Endothelial cell (in vitro differentiated cells): ENCODE results near the gene ISM1. TPM values are rescaled to one million over a fixed set of nuclear protein-coding genes. Genes with fewer than 3 reads are reported as not detected.

Experiments
- DNase-seq: peaks from one replicate; pipeline ENCODE4 v3.0.0; 2021; ENCODE audit warnings: low spot score
- H3K27ac Mint-ChIP-seq: one replicate; pipeline ENCODE4 v1.8.0; 2021; ENCODE audit warnings: mixed read lengths, inconsistent platforms; ENCODE audit not compliant: unreplicated experiment
- H3K27me3 Mint-ChIP-seq: one replicate; pipeline ENCODE4 v1.8.0; 2021; ENCODE audit warnings: mild to moderate bottlenecking, moderate library complexity, mixed read lengths, inconsistent platforms; ENCODE audit not compliant: unreplicated experiment
- H3K36me3 Mint-ChIP-seq: one replicate; pipeline ENCODE4 v1.8.0; 2021; ENCODE audit warnings: mild to moderate bottlenecking, low read depth, mixed read lengths, inconsistent platforms; ENCODE audit not compliant: unreplicated experiment
- H3K4me1 Mint-ChIP-seq: one replicate; pipeline ENCODE4 v1.8.0; 2021; ENCODE audit warnings: mild to moderate bottlenecking, mixed read lengths, inconsistent platforms; ENCODE audit not compliant: unreplicated experiment
- H3K4me3 Mint-ChIP-seq: one replicate; pipeline ENCODE4 v1.8.0; 2021; ENCODE audit warnings: mild to moderate bottlenecking, mixed read lengths, inconsistent platforms; ENCODE audit not compliant: unreplicated experiment
- H3K9me3 Mint-ChIP-seq: one replicate; pipeline ENCODE4 v1.8.0; 2021; ENCODE audit warnings: mixed read lengths, inconsistent platforms; ENCODE audit not compliant: unreplicated experiment
- total RNA-seq: library from RNA; stranded (reverse); fragmentation: NEBNext Ultra II Directional; extraction: Animal tissue kit (Norgen Biotek cat#: 25700); gene quantifications from one replicate; pipeline ENCODE4 v1.2.1, GENCODE V29; 2021; ENCODE audit not compliant: unreplicated experiment
- TF ChIP-seq, protein P1 (sequence below): fragments of 200-600 bp; sonication (generic); IDR thresholded peaks from one replicate; pipeline ENCODE4 v1.5.0; 2021; ENCODE audit warnings: antibody characterized with exemption; ENCODE audit not compliant: unreplicated experiment

The ISM1 gene
- total RNA-seq, 1 donor from 2014 or later, result 23.8 TPM

DNA sequence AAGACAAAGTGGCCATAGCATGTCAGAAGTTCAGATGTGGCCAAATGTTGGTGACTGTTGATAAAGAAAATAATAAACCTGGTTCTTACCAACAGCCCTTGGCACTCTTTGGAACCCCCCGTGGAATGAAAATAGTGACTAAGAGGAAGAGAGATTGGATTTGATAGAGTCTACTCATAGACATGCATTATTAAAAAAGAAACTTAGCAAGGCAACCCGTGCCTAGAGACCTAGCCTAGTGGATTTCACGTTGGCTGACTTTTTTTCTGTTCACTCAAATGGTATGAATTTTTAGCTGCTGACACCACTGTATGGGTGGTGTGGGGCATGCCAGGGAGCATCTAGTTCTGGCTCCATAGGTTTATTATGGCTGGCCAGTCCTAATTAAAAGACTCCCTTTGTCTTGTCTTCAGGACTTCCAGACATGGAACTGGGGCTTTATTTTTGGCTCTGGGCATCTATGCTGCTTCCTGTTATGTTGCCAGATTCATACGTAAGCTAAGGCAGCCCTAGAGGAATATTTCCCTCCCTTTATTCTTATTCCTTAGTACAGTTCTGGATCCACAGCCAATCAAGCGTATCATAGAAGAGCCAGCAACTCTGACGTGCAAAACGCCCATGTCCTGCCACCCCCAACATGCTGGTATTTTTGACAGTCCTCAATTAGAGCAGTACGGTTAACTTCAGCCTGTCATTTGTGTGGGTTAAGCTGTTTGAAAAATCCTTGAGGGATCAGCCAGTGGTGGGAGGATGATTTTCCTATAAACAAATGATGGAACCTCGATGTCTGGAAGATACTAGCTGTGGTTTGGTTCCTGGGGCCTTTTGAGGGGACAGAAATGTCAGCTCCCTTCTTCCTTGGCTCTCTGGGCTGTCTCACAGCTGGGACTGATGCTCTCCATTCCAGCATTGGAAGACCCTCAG lies 127.5 kb downstream of the ISM1 start:
- TF ChIP-seq, protein P1, sequence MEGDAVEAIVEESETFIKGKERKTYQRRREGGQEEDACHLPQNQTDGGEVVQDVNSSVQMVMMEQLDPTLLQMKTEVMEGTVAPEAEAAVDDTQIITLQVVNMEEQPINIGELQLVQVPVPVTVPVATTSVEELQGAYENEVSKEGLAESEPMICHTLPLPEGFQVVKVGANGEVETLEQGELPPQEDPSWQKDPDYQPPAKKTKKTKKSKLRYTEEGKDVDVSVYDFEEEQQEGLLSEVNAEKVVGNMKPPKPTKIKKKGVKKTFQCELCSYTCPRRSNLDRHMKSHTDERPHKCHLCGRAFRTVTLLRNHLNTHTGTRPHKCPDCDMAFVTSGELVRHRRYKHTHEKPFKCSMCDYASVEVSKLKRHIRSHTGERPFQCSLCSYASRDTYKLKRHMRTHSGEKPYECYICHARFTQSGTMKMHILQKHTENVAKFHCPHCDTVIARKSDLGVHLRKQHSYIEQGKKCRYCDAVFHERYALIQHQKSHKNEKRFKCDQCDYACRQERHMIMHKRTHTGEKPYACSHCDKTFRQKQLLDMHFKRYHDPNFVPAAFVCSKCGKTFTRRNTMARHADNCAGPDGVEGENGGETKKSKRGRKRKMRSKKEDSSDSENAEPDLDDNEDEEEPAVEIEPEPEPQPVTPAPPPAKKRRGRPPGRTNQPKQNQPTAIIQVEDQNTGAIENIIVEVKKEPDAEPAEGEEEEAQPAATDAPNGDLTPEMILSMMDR, result no peak
- H3K4me3 Mint-ChIP-seq, result no peak overlapping the region
- H3K9me3 Mint-ChIP-seq, result no peaks in the 10 kb centered on the region
- no peaks in the 10 kb centered on the region for H3K4me1 Mint-ChIP-seq
- no peaks in the 10 kb centered on the region for H3K27me3 Mint-ChIP-seq
- H3K36me3 Mint-ChIP-seq, result peaks cover 4% of the 10 kb centered on the region
- H3K27ac Mint-ChIP-seq, result no peak overlapping the region
- DNase-seq, result no peak

DNA sequence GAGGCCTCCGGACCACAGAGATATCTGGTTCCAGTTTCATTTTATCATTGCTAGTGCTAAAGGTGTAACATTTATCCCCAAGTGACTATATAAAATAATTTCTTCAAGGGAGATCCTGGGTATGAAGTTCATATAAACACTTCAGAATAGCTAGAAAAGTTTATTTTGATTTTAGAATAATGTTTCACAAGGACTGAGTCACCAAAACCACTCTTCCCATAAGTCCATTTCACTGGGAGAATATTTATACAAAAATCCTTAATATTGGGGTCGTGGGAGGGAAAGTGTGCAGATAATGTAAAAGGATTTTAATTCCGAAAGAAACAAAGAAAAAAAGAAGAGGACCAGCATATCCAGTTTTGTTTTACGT lies 128.1 kb downstream of the ISM1 start:
- Mint-ChIP-seq H3K4me1 (no peaks in the 10 kb centered on the region), H3K27ac (no peak overlapping the region), H3K9me3 (no peaks in the 10 kb centered on the region), H3K36me3 (peaks cover 4% of the 10 kb centered on the region), H3K4me3 (no peak overlapping the region), H3K27me3 (no peaks in the 10 kb centered on the region)
- TF ChIP-seq, protein P1, result no peak
- DNase-seq, result no peak

Other genes with a start within 250 kb of the ISM1 start
- 0.41 TPM for gene SPTLC3, start 212.3 kb upstream of the ISM1 start, total RNA-seq